MV-4-11 (cell line): ENCODE data around the gene PTGIS.
"Not testable (repeated sequence)": the region's sequence is repeated elsewhere in the genome, so short reads cannot be mapped to it uniquely, and the experiment has no call there.

Experiments
- DNase-seq: peaks from one replicate; lab custom pipeline; 2025; lab: John Stamatoyannopoulos, UW

Gene PTGIS

GRCh38 chr20:49579874-49580812 is 12.2 kb upstream of the PTGIS start:
- no peak for DNase-seq

- DNase-seq, result no peak
These were observed 11.3 kb upstream of the PTGIS start for GRCh38 chr20:49579195-49579594.

GRCh38 chr20:49578436-49578835 is 10.5 kb upstream of the PTGIS start:
- no peak for DNase-seq

DNA sequence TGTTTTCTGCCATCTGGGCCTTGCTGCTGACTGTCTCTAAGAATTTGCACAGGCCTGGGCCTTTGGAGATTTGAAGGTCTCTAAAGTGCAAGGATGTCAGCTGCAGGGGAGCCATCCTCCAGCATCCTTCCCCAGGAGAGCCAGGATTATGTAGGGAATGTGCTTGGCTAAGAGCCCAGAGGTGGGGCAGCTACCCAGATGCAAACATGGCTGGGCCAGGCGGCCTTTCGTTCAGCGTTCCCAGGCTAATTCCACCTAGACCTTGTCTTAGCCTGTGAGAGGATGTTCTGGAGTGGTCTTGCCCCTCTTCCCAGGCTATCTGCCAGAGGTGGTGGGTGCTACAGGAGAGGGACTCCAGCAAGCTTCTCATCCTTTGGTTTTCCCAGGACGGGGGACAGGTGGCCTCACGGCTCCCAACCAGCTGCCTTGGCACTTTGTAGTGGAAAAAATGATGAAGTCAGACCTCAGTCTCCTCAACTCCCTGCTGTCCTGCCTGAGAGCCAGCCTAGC is 7.7 kb upstream of the PTGIS start:
- no peak for DNase-seq

DNA sequence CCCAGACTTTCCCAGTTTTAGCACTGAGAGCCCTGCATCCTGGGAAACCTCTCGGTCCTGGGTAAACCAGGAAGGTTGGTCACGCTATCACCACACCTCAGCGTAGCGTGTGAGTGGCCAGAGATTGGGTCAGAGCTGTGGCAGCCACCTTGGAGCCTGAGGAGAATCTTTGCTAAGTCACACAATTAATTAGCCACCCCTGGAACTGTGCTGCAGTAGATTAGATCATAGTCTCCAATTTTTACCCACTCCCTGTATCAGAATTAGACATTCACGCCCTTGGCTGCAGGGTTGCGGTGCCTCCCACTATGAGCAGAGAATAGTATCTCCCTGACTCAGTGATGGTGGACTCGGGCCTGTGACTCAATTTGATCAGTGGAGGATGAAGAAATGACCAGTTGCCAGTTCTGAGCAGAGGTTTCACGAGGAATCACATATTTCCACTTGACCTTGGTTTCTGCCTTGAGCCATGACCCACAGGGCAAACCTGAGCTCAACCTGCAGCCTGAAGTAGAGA is 6.0 kb upstream of the PTGIS start:
- no peak for DNase-seq

- DNase-seq, result no peak
These were observed 4.9 kb upstream of the PTGIS start for GRCh38 chr20:49572857-49573256.

GRCh38 chr20:49571553-49571835 is 3.6 kb upstream of the PTGIS start:
- DNase-seq, result no peak

DNA sequence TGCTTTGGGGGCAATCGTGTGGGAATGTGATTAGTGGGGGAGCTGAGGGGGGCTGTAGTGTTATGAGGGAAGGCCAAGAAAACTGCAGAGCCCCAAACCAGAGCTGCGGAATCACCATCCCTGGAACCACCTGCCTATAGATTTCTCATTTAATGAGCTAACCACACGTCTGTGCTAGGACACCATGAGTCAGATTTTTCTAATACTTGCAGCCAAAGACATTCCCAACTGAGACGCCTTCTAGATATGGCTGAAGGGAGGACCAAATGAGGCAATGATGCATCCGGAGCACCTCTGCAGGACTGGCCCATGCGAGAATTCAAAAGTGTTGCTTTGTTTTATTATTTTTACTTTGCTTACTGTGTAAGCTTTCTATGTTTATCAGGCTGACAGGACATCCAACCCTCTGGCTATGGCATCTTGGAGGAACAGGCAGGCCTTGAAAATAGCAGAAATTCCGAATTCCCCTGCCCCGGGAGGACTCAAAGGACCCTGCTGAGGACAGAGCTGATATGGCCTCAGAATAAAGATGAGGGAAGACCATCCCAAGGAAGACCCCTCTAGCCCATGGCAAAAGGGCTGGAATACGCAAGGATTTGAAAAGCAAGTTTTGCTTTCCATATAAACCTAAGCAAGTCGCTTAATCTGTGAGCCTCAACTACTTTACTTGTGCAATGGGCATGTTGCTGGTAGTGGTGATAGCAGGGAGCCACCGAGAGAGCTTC is 3.1 kb upstream of the PTGIS start:
- DNase-seq, result no peak

DNA sequence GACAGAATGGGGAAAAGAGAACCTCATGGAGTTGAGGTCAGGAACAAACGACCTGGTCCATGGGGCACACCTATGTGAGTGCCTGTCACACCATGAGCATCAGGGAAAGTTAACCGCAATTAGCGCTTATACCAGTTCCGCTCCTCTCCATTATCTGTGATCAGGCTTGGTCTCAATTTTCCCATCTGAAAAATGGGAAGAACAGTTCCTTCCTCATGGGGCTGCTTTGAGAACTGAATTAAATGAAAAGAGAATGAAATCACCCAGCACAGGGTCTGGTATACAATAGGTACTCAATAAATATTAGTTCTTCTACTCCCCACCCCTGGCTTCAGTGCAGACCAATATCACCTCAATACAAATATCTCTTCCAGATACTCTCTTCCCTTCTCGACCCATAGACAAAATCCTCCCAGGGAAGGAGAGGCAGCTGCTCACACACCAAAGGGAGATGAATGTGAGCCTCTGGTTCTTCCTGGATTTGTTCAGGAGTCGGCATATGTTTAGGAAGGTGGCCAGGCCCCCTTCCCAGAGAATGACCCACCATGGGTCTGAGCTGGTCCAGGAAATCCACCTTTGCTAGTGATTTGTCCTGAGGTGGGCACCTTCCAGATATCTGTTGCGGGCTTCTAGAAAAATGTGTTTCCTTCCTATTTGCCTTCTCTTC is 2.4 kb upstream of the PTGIS start:
- no peak for DNase-seq

DNA sequence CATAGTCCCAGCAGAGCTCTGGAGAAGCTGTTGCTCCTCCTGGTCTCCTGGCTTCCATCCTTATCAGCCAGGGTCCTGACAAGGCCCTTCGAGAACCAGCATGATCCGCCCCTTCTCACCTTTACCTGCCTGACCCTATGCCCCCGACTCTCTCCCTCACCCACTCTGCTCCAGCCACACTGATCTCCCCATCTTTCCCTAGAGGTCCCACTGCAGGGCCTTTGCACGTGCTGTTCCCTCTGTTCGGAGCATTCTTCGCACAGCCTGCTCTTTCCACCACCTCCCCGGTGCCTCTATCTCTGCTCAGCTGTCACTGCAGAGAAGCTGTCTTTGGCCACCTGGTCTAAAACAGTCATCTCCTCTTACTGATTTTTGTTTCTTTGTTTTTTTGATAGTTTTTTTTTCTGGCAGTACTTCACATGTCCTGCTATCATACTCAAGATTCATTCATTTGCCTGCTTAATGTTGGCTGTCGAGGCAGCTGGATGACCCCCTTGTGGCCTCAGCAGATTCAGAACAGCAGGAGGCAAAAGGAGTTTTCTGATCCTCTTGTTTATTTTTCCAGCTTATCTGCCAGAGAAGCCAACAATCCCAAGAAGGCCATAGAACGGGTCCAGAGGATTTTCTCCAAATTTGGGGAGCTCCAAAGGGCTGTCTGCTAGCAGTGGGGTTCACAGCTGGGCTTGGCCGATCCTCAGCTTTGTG is 1.6 kb upstream of the PTGIS start:
- no peak for DNase-seq

- DNase-seq, result no peak
These were observed 578 bp upstream of the PTGIS start for GRCh38 chr20:49568278-49569151.

DNA sequence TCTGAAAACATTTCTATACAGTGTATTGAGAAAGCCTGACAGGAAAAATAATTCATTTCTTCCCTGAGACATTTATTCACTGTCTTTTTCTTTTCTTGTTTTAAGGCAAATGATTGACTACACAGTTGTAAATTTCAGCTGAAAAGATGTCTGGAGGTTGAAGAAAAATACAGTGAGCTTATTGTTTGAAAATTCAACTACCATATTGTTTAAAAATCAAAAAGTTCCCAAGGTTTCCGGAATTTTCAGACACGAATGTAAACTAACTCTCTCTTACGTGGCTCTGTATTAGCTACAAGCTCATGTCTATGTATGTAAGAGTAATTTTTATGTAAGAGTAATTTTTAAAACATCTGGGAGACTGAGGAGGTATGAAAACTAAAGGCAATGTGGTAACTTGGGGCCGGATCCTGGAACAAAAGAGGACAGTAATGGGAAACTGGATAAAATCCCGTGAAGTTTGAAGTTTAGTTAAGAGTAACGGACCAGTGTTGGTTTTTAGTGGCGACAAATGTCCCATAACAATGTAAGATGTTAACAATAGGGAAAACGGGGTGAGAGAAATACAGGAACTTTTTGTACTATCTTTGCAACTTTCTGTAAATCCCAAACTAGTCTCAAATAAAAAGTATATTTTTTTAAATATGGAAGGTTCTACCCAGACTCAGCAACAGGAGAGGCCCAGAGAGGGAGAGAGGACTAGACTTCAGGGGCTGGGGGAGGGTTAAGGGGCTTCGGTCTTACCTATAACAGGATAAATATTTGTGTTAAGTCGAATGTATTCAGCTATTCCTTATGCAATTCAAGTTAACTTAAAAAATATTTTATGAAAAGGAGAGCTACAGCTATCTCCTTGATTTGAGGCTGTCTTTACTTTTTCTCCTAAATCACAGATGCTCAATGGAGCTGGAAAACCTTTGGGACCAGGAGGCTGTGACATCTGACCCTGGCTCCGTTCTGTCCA is 1.3 kb downstream of the PTGIS start:
- no peak for DNase-seq

GRCh38 chr20:49564991-49565390 is 2.9 kb downstream of the PTGIS start:
- DNase-seq, result not testable (repeated sequence)

- peak; percentile 14 for DNase-seq
These were observed 4.6 kb downstream of the PTGIS start for GRCh38 chr20:49563015-49563980.

DNA sequence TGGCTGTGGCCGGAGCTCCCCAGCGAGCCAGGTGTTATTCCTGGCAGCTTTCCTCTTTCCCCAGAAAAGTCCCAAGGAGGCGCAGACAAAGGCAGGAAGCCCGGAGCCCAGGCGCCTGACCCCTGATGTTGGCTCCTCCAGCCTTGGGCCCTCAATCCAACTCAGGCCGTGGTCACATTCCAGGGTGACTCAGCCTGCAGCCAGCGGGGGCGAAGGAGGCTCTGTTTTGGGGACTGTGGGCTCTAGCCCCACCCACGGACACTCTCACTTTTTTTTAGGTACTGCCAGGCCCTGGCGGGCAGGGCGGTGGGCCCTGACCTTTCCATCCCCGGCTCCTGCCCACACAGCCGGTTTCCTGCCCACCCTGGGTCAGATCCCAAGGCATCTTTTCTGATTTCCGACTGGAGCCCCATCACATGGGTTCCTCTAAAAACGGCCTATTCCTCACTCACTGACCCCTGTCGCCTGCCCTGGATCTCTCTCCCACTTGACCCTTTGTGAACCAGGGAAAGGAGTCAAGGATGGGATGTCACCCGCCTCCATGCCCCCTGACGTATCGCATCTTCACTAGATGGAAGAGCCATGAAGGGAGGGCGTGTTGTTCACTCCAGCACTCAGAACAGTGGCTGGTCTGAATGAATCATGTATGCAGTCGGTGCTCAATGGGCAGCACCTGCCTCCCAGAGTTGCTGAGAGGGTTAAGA is 5.5 kb downstream of the PTGIS start:
- no peak for DNase-seq

DNA sequence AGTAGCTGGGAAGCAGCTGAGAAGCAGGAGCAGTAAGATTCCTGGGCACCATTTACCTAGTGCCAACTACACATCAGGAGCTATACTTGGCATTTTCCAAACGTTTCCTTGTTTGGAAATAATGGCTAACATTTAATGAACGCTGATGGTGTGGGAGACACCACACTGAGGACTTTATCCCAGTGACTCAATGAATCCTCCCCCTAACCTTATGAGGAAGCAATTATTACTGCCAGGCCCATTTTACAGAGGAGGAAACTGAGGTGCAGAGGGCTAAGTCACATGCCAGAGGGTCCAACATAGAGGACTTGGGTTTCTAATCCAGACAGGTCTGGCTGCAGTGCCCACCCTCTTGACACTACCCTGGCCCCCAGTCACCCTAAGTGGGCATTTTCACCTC is 6.1 kb downstream of the PTGIS start:
- no peak for DNase-seq

DNA sequence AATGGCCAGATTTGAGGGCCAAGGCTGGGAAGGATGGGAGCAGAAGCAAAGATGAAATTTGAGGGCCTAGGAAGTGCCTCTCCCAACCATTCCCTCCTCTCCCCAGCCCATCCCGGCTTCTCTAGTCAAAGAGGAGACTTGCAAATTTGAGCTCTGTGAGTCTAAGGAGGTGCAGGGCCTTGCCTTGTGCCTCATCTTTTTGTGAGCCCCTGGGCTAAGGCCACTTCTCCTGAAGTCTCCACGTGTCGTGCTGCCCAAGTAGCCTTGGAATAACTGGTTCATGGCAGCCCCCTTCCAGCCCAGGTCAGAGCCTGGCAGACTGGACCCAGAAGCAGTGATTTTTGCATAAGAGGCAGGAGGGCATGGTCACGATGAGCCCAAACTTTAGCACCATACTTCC is 6.7 kb downstream of the PTGIS start:
- DNase-seq, result no peak

DNA sequence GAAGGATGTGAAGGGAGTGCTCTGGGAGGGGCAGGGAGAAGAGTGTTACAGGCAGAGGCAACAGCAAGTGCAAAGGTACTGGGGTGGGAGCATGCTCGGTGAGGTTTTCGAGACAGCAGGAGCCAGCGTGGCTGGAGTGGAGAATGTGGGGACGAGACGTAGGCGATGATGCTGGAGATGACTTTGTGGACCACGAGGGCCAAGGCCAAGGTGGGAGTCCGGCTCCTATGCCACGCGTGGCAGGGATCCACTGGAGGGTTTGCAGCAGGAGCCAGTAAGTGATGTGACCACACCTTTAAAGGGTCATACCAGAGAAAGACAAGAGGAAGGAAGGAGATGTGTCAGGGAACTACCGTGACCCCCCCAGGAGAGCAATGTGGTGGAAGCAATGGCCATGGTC is 7.3 kb downstream of the PTGIS start:
- no peak for DNase-seq
